ENCODE data around the gene SLC6A13. TPM values are rescaled to one million over a fixed set of nuclear protein-coding genes. Genes with fewer than 3 reads are reported as not detected.

The SLC6A13 gene
- total and polyA plus RNA-seq, 7 donors: 0.10 to 0.55 TPM; not detected in 5

DNA sequence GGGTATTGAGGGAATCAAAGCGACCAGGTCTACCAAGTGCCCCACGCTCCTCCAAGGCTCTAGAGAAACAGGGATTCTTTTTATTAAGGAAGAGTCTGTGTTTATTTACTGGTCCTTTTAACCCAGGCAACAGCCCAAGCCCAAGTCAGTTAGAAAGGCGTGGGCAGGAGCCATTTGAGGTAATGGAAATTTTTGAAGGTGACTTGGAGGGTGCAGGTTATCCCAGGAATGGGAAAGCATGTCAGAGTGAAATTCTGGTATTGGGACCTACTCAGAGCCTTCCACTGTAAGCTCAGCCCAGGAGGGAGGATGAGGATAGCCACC lies 51.5 kb downstream of the SLC6A13 start:
- H3K4me1 ChIP-seq: peaks cover 0 to 10% (median 0%) of the 10 kb centered on the region in 4 donors
- no peaks in the 10 kb centered on the region for H3K9me3 ChIP-seq
- peaks cover 0 to 70% (median 36%) of the 10 kb centered on the region in 3 donors for H3K27me3 ChIP-seq
- no peak overlapping the region for H3K27ac ChIP-seq
- TF ChIP-seq POLR2A (IDR thresholded peaks at IDR 0.05) (no peak), EP300 (IDR thresholded peaks at IDR 0.05) (no peak), POLR2AphosphoS5 (IDR thresholded peaks at IDR 0.05) (no peak)
- TF ChIP-seq, protein P1, sequence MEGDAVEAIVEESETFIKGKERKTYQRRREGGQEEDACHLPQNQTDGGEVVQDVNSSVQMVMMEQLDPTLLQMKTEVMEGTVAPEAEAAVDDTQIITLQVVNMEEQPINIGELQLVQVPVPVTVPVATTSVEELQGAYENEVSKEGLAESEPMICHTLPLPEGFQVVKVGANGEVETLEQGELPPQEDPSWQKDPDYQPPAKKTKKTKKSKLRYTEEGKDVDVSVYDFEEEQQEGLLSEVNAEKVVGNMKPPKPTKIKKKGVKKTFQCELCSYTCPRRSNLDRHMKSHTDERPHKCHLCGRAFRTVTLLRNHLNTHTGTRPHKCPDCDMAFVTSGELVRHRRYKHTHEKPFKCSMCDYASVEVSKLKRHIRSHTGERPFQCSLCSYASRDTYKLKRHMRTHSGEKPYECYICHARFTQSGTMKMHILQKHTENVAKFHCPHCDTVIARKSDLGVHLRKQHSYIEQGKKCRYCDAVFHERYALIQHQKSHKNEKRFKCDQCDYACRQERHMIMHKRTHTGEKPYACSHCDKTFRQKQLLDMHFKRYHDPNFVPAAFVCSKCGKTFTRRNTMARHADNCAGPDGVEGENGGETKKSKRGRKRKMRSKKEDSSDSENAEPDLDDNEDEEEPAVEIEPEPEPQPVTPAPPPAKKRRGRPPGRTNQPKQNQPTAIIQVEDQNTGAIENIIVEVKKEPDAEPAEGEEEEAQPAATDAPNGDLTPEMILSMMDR (IDR thresholded peaks at IDR 0.05): no peak
- intact Hi-C loops (cut with DNase I): no loop called here
- H3K36me3 ChIP-seq: no peaks in the 10 kb centered on the region
- H3K4me3 ChIP-seq: no peak overlapping the region
- WGBS, 2 donors: 37 to 77% methylated on average over 3 of the region's 3 CpGs
- no peak for DNase-seq

DNA sequence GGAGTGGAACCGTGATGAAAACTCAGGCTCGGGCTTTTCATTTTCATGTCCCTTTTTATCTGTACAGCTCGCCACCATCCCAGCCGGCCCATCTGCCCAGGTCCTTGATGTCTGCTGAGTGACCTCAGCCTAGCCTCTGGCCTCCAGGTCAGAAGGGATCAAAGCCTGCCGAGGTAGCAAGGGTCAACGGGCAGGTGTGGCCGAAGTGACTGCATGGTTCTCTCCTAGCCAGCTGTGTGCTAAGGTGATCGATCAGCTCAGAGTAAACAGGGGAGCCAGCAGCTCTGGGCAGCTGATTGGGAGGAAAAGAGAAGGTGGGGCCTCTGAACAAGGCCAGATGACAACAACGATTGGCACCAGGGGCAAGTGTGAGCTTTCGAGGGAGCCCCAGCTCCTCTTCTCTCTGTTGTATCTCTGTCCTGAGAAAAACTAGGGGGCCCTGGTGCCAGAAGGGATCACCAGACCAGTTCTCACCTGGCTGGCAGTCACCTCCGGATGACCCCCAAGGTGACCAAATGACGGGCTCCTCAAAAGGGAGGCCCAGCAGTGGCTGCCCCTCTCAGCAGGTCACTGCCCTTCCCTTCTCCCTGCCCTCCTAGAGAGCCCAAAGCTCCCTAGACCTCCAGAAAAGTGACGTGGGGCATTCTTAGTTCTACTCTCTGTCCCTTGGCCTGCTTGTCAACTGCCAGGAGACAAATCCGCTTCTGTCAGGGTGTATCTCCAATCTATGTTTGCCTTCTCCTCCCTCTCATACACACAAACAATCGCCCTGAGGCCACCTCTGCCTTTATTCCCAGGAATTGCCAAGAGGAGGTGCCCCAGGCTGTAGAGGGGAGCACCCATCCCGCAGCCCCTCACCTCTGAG lies 52.1 kb downstream of the SLC6A13 start:
- H3K27ac ChIP-seq: no peak overlapping the region

DNA sequence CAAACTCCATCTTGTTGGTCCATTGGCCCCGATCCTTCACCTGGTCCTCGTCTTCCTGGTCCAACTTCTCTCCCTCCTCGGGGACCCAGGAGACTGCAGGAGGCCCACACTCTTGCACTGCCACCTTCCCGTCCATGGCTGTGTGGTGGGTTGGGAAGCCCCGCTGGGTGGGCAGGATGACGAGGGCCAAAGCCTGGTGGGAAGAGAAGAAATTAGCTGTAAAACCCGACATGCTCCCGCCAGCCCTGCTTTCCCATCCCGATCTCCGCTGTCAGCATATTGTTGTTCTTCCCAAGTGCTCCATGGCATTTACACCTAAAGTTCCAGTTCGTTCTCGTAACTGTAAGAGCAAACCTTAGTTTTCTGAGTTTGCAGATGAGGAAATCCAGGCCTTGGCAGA lies 52.8 kb downstream of the SLC6A13 start:
- peaks cover 2 to 75% (median 31%) of the 10 kb centered on the region in 3 donors for H3K27me3 ChIP-seq

More for the DNA sequence above, 52.1 kb downstream of the SLC6A13 start:
- Histone ChIP-seq H3K9me3 (no peaks in the 10 kb centered on the region), H3K4me3 (no peak overlapping the region), H3K4me1 (peaks cover 0 to 10% (median 0%) of the 10 kb centered on the region in 4 donors), H3K36me3 (no peaks in the 10 kb centered on the region), H3K27me3 (peaks cover 0 to 74% (median 35%) of the 10 kb centered on the region in 3 donors)
- DNase-seq: no peak
- WGBS, 2 donors: 43 to 78% methylated on average over 16 of the region's 16 CpGs
- intact Hi-C loops (cut with DNase I): no loop called here
- no peak for TF ChIP-seq EP300 (IDR thresholded peaks at IDR 0.05)
- TF ChIP-seq, protein P1 (IDR thresholded peaks at IDR 0.05): no peak
- no peak for TF ChIP-seq POLR2AphosphoS5 (IDR thresholded peaks at IDR 0.05)
- no peak for TF ChIP-seq POLR2A (IDR thresholded peaks at IDR 0.05)

DNA sequence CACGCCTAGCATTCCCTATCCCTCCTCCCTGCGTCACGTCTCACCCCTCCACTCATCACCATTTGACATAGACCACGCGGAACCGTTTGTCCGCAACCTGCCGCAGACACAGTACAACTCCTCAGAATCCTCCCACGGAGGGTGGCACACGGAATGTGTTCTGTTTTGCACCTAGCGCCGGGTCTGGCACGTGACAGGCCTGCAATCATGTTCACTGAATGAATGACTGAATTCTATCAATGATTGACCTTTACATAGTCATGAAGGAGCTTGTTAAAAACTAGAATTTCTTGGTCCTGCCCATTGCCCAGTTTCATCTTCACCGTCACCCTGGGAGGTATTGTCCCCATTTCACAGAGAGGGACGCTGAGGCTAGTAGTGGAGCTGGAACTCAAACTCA lies 53.4 kb downstream of the SLC6A13 start:
- intact Hi-C loops (cut with DNase I): no loop called here
- H3K9me3 ChIP-seq: no peaks in the 10 kb centered on the region
- H3K4me3 ChIP-seq: no peak overlapping the region
- H3K36me3 ChIP-seq: no peaks in the 10 kb centered on the region
- TF ChIP-seq POLR2A (IDR thresholded peaks at IDR 0.05): no peak
- no peak for TF ChIP-seq EP300 (IDR thresholded peaks at IDR 0.05)
- TF ChIP-seq, protein P1 (IDR thresholded peaks at IDR 0.05): no peak
- no peak for TF ChIP-seq POLR2AphosphoS5 (IDR thresholded peaks at IDR 0.05)
- DNase-seq: no peak
- H3K27me3 ChIP-seq: peaks cover 2 to 75% (median 34%) of the 10 kb centered on the region in 3 donors
- no peak overlapping the region for H3K27ac ChIP-seq
- WGBS, 2 donors: 71 to 84% methylated on average over 15 of the region's 15 CpGs
- H3K4me1 ChIP-seq: peaks cover 0 to 13% (median 2%) of the 10 kb centered on the region in 4 donors

More for the DNA sequence above, 52.8 kb downstream of the SLC6A13 start:
- intact Hi-C loops (cut with DNase I): no loop called here
- TF ChIP-seq EP300 (IDR thresholded peaks at IDR 0.05) (no peak), POLR2A (IDR thresholded peaks at IDR 0.05) (no peak), POLR2AphosphoS5 (IDR thresholded peaks at IDR 0.05) (no peak)
- TF ChIP-seq, protein P1 (IDR thresholded peaks at IDR 0.05): no peak
- Histone ChIP-seq H3K4me1 (peaks cover 0 to 10% (median 0%) of the 10 kb centered on the region in 4 donors), H3K9me3 (no peaks in the 10 kb centered on the region), H3K4me3 (no peak overlapping the region), H3K36me3 (no peaks in the 10 kb centered on the region), H3K27ac (no peak overlapping the region)
- WGBS, 2 donors: 94% methylated on average over 12 of the region's 12 CpGs
- no peak for DNase-seq
